Endothelial cell of umbilical vein (primary cell): ENCODE results near the gene TMEM273. TPM values are rescaled to one million over a fixed set of nuclear protein-coding genes. Genes with fewer than 3 reads are reported as not detected.

Experiments
- Bru-seq: library from RNA; stranded (reverse); fragments of 400-500 nt; gene quantifications from one replicate; lab custom pipeline; 2021; lab: Mats Ljungman, UMichigan
- BruChase-seq, 2 experiments: library from RNA; stranded (reverse); fragments of 400-500 nt; gene quantifications; one replicate each; lab custom pipeline; 2021; lab: Mats Ljungman, UMichigan
- BruUV-seq: library from RNA; stranded (reverse); fragments of 400-500 nt; replicated peaks from 2 replicates; lab custom pipeline; 2021; lab: Mats Ljungman, UMichigan
- CTCF ChIA-PET: fragments of 300-600, 350-600 bp; sonication (Branson Sonifier 250); formaldehyde crosslinking; loops from one replicate; lab custom pipeline; 2021; ENCODE audit warnings: antibody characterized with exemption, inconsistent platforms; lab: Charles Lee
- POLR2A ChIA-PET: fragments of 300-600, 350-600 bp; sonication (Branson Sonifier 250); formaldehyde crosslinking; loops from one replicate; lab custom pipeline; 2021; ENCODE audit warnings: antibody characterized with exemption, inconsistent platforms; lab: Charles Lee
- DNase-seq: peaks from one replicate; pipeline ENCODE4 v3.0.0-alpha.2; 2011; ENCODE audit warnings: low read depth, low spot score
- FAIRE-seq: peaks from 2 replicates; lab custom pipeline; 2011; peaks lifted over from hg19 to GRCh38; lab: Jason Lieb, UNC
- H2AFZ ChIP-seq: 2 replicates; pipeline ENCODE4 v1.6.0; 2012; ENCODE audit warnings: low read depth, low read length, control low read depth, inconsistent platforms
- H3K27ac ChIP-seq: 2 replicates; pipeline ENCODE4 v1.5.1; 2011; ENCODE audit warnings: low read depth, mild to moderate bottlenecking, control low read depth, low read length, moderate library complexity; ENCODE audit not compliant: insufficient read depth
- H3K27me3 ChIP-seq, 2 experiments: 2 replicates each; pipeline versions ENCODE4 v1.6.0 to v1.6.1; 2011; ENCODE audit warnings: low read length in 2 of 2, mixed read lengths in 1 of 2; ENCODE audit not compliant: control insufficient read depth in 2 of 2, insufficient read depth in 2 of 2
- H3K36me3 ChIP-seq, 2 experiments: 2 replicates in 1 of 2; 3 replicates in 1 of 2; pipeline ENCODE4 v1.5.1; 2011; ENCODE audit warnings: low read length in 2 of 2, mild to moderate bottlenecking in 1 of 2, moderate library complexity in 1 of 2; ENCODE audit not compliant: control insufficient read depth in 2 of 2, insufficient read depth in 2 of 2; ENCODE audit errors: extremely low read depth in 1 of 2
- H3K4me1 ChIP-seq: 3 replicates; pipeline ENCODE4 v1.5.1; 2011; ENCODE audit warnings: mild to moderate bottlenecking, low read length; ENCODE audit not compliant: control insufficient read depth, insufficient read depth; ENCODE audit errors: extremely low read depth
- H3K4me2 ChIP-seq: 2 replicates; pipeline ENCODE4 v1.6.1; 2011; ENCODE audit warnings: low read length, control low read depth, mixed read lengths; ENCODE audit not compliant: insufficient read depth
- H3K4me3 ChIP-seq, 3 experiments: fragments of 200-600 bp in 1 of 3; sonication (generic), shearing (Covaris generic) in 1 of 3; replicated peaks in 1 of 3; 2 replicates each; pipeline ENCODE4 v1.5.1; 2011 to 2016; ENCODE audit warnings: control low read depth in 3 of 3, low read length in 3 of 3, mild to moderate bottlenecking in 2 of 3, inconsistent platforms in 1 of 3, low read depth in 1 of 3, moderate library complexity in 1 of 3; ENCODE audit not compliant: insufficient read depth in 1 of 3
- H3K79me2 ChIP-seq: 2 replicates; pipeline ENCODE4 v1.6.0; 2012; ENCODE audit warnings: low read length, inconsistent platforms; ENCODE audit not compliant: control insufficient read depth, insufficient read depth
- H3K9ac ChIP-seq: replicated peaks from 2 replicates; pipeline ENCODE3; 2011; ENCODE audit warnings: low read length, control low read depth; ENCODE audit not compliant: insufficient read depth; ENCODE audit errors: extremely low read depth
- H3K9me1 ChIP-seq: replicated peaks from 3 replicates; pipeline ENCODE4 v1.6.0; 2011; ENCODE audit warnings: mild to moderate bottlenecking, low read length; ENCODE audit not compliant: control insufficient read depth, insufficient read depth; ENCODE audit errors: extremely low read depth
- H3K9me3 ChIP-seq: replicated peaks from 2 replicates; pipeline ENCODE4 v1.5.1; 2012; ENCODE audit warnings: low read length, inconsistent platforms; ENCODE audit not compliant: control insufficient read depth, insufficient read depth
- H4K20me1 ChIP-seq: replicated peaks from 2 replicates; pipeline ENCODE3; 2011; ENCODE audit warnings: mild to moderate bottlenecking, low read length; ENCODE audit not compliant: control insufficient read depth, insufficient read depth; ENCODE audit errors: extremely low read depth
- CTCF ChIP-seq, 2 donors: IDR thresholded peaks; 1 replicate in 1 of 2; 2 replicates in 1 of 2; pipeline ENCODE4 v1.5.1; 2011; ENCODE audit warnings: low read length in 2 of 2, mild to moderate bottlenecking in 2 of 2, moderate library complexity in 2 of 2, control low read depth in 1 of 2, inconsistent platforms in 1 of 2, low read depth in 1 of 2; ENCODE audit not compliant: insufficient read depth in 1 of 2; ENCODE audit errors: extremely low read depth in 1 of 2
- EZH2 ChIP-seq: IDR thresholded peaks from 2 replicates; pipeline ENCODE4 v1.6.1; 2012; ENCODE audit warnings: borderline replicate concordance, low read depth, mild to moderate bottlenecking, moderate library complexity, low read length, inconsistent platforms; ENCODE audit not compliant: severe bottlenecking
- MAX ChIP-seq: IDR thresholded peaks from 2 replicates; pipeline ENCODE4 v1.6.1; 2011; ENCODE audit not compliant: insufficient read depth, insufficient read length
- MYC ChIP-seq: IDR thresholded peaks from one replicate; pipeline ENCODE4 v1.6.1; 2011; ENCODE audit warnings: mild to moderate bottlenecking, low read depth, low read length
- POLR2AphosphoS5 ChIP-seq: IDR thresholded peaks from 2 replicates; pipeline ENCODE4 v1.6.1; 2012; ENCODE audit warnings: low read depth, mild to moderate bottlenecking, control low read depth, low read length, moderate library complexity; ENCODE audit not compliant: insufficient read depth
- dilution Hi-C: fragments of 300-500 bp; cut with MboI; formaldehyde crosslinking; loops from one replicate; pipeline ENCODE4 v1.15.0; 2019; ENCODE audit warnings: low sequenced_read_pairs; ENCODE audit not compliant: extremely low pct_ligation_motif_present
- intact Hi-C: fragments of 100-400 bp; cut with micrococcal nuclease; formaldehyde crosslinking; loops from one replicate; pipeline ENCODE4 v1.10.0; 2022
- long read RNA-seq: library from polyadenylated mRNA; stranded (forward); transcript quantifications from one replicate; pipeline ENCODE4 v2.0.0, GENCODE V29; 2021
- polyA minus RNA-seq, 3 experiments: library from RNA; depleted of rRNA, polyadenylated mRNA; stranded (reverse); fragments of >200 nt; gene quantifications; 1 replicate in 1 of 3; 2 replicates in 2 of 3; pipeline ENCODE4 v1.2.3, GENCODE V29; 2011
- polyA plus RNA-seq, 4 experiments: library from polyadenylated mRNA; depleted of rRNA in 3 of 4; stranded (reverse) in 3 of 4; unstranded in 1 of 4; fragments of >200 nt; gene quantifications; 2 replicates each; pipeline versions ENCODE4 v1.2.1 to v1.2.3, GENCODE V29; 2011 to 2012; ENCODE audit warnings: missing spikeins in 1 of 4
- total RNA-seq: library from RNA; stranded (reverse); gene quantifications from 2 replicates; pipeline ENCODE4 v1.2.3, GENCODE V29; 2021

The TMEM273 gene, protein sequence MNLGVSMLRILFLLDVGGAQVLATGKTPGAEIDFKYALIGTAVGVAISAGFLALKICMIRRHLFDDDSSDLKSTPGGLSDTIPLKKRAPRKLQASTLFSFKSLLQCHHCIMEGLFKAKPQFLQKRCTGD
- 2.1 and 3.7 TPM in 2 replicates for total RNA-seq
- polyA plus RNA-seq = 1.9 and 2.9 TPM in 2 replicates
- 2.3 TPM in 2 replicates for polyA plus RNA-seq (2011; cell fraction: cytosol; rRNA removed)
- 5.2 and 6.1 TPM in 2 replicates for polyA plus RNA-seq (2011; cell fraction: nucleus; rRNA removed)
- 3.3 and 4.6 TPM in 2 replicates for polyA plus RNA-seq (2012)
- 3.9 and 5.6 TPM in 2 replicates for polyA minus RNA-seq
- not detected for polyA minus RNA-seq (2011; cell fraction: cytosol; rRNA and poly(A)+ RNA removed)
- 3.1 and 4.6 TPM in 2 replicates for polyA minus RNA-seq (2011; cell fraction: nucleus; rRNA and poly(A)+ RNA removed)
- Bru-seq, nascent RNA = percentile 37 among the genes with signal in this experiment
- BruChase-seq, experiment 1, labeled RNA remaining after a 6-hour chase = percentile 42 among the genes with signal in this experiment
- percentile 46 among the genes with signal in this experiment for BruChase-seq, experiment 2, labeled RNA remaining after a 2-hour chase
- long read RNA-seq, partial matches to known transcripts = 0 of 4 reads
- long read RNA-seq, other reads (novel, unspliced or antisense) = 2 of 4 reads

DNA sequence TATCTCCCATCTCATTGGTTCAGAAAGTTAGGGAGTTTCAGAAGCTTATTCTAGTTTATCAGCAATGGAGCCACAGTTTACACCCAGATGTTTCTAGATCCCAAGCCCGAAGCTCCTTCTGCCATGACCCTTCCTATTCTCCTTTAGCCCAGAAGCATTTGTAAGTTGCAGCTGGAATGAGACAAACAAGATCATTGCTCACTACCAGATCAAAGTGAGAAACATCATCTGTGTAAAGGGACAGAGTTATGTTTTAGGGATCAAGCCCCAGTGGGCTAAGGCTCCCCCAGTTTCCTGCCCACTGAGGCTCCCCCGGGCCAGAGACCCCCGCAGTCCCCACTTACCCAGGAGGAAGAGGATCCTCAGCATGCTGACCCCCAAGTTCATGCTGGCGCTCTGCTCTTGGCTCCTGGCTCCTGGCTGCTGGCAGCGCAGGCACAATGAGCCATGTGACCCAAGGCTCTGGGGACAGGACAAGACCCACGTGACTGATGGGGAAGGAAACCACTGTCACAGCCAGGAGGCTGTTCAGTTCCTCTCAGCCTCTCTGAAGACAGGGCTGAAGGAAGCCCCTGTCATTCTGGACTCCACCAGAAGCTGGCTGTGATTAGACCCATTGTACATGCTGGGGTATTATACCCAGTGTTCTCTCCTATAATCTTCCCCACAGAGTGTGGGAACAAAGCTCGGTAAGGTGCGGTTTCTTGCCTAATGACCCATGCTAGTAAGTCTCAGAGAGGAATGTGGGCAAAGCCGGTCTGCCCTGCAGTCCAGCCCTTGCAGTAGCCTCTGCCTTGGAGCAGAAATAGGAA, at the start of gene TMEM273:
TMEM273 (minus strand) TSS at position 442 of the 812 bp plus-strand sequence; CDS start at position 387, 55 bp downstream.
- POLR2A ChIA-PET = no interaction called here
- DNase-seq = peak; percentile 32
- dilution Hi-C loops = no loop called here

GRCh38 chr10:49237985-49238384, 49.8 kb upstream of the TMEM273 start:
- Histone ChIP-seq H3K36me3 (no peaks in the 10 kb centered on the region), H3K9me1 (no peaks in the 10 kb centered on the region), H3K4me3 (no peak overlapping the region), H3K9ac (no peak overlapping the region), H3K4me2 (no peak overlapping the region), H3K27me3 (peaks cover 0 to 3% of the 10 kb centered on the region in 2 experiments), H3K27ac (no peak overlapping the region), H3K9me3 (no peaks in the 10 kb centered on the region), H3K4me1 (no peaks in the 10 kb centered on the region), H4K20me1 (no peaks in the 10 kb centered on the region), H2AFZ (no peak overlapping the region), H3K79me2 (no peaks in the 10 kb centered on the region)
- BruUV-seq = no TSS peak
- FAIRE-seq (no peak), DNase-seq (no peak)
- ChIA-PET POLR2A (no interaction called here), CTCF (no interaction called here)
- intact Hi-C loops = no loop called here
- TF ChIP-seq CTCF (IDR thresholded peaks at IDR 0.05; ENCODE audit: extremely low read depth in 1 of 2, insufficient read depth in 1 of 2, low read depth in 1 of 2, low read length in 2 of 2) = no peak
- no peak for TF ChIP-seq POLR2AphosphoS5
- no peak for TF ChIP-seq MYC
- dilution Hi-C loops = no loop called here

More for the DNA sequence above, at the start of gene TMEM273:
- H3K4me3 ChIP-seq = no peak within 1 kb of the TSS
- no peaks in the 10 kb centered on the region for H4K20me1 ChIP-seq
- no peak for FAIRE-seq
- no peak within 1 kb of the TSS for H3K4me2 ChIP-seq
- H3K27me3 ChIP-seq = peaks cover 0 to 5% of the 10 kb centered on the region in 2 experiments
- no peaks in the 10 kb centered on the region for H3K79me2 ChIP-seq
- no peaks in the 10 kb centered on the region for H3K36me3 ChIP-seq
- TF ChIP-seq EZH2 = no peak
- TF ChIP-seq MAX = peak; percentile 75
- peaks cover 16% of the 10 kb centered on the region for H3K4me1 ChIP-seq
- H3K9me1 ChIP-seq = no peaks in the 10 kb centered on the region
- H3K27ac ChIP-seq = no peak within 1 kb of the TSS
- no peak within 1 kb of the TSS for H3K9ac ChIP-seq
- CTCF ChIA-PET = no interaction called here
- H2AFZ ChIP-seq = peak within 1 kb of the TSS; percentile 64
- no TSS peak for BruUV-seq
- no peaks in the 10 kb centered on the region for H3K9me3 ChIP-seq
- intact Hi-C loops = loop anchor here (10.0 kb wide), 1 partner anchor 347 kb away; the partner anchor contains the start of gene ERCC6
